ENCODE measurements around the gene SOCS3. TPM values are rescaled to one million over a fixed set of nuclear protein-coding genes. Genes with fewer than 3 reads are reported as not detected.

SOCS3 gene
- total RNA-seq, 1 experiment from 2014 or later = 11.3 TPM

DNA sequence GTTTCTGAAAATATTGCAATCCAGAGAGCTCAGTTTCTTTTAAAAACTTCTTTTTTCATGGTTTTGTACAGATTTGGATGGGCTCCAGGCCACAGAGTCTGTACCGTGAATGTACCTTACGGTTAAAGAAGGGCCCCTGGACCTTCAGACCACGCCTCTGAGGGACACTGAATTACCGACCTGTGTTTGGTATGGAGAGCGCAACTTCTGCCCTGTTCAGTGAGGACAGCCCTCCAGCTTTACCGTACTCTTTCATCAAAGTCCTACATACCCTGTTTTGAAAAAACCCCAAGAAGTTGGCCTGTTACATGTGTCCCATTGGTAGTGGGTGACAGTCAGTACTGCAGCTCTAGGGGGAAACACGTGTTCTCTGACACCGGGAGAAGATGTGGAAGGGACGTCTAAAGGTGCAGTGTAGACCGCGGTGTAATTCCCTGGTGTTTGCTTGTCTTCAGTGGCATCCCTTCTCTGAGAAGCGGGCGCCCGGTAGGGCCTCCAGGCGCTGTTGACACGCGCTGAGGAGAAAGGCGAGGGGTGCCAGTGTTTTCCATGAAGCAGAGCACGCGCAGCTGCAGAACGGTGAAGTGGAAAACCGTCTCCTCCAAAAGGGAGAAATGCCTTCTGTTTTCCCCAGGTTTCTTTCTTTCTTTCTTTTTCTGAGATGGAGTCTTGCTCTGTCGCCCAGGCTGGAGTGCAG lies 24.8 kb upstream of the SOCS3 start:
- Mint-ChIP-seq H3K4me1 (ENCODE audit: low read depth, unreplicated experiment) (peaks cover 13% of the 10 kb centered on the region), H3K27ac (ENCODE audit: unreplicated experiment) (peak overlapping the region; percentile 79), H3K27me3 (ENCODE audit: insufficient read depth, unreplicated experiment) (no peaks in the 10 kb centered on the region), H3K9me3 (ENCODE audit: unreplicated experiment) (no peaks in the 10 kb centered on the region), H3K36me3 (ENCODE audit: insufficient read depth, unreplicated experiment) (peaks cover 45% of the 10 kb centered on the region), H3K4me3 (ENCODE audit: unreplicated experiment) (no peak overlapping the region)
- no TSS peak for BruUV-seq (replicated peaks)
- H3K4me1 ChIP-seq = peaks cover 16% of the 10 kb centered on the region
- CTCF ChIA-PET = no interaction called here
- H3K9me3 ChIP-seq = no peaks in the 10 kb centered on the region
- H3K4me3 ChIP-seq (ENCODE audit: low read depth, low read length) = no peak overlapping the region
- POLR2A ChIA-PET = no interaction called here
- no peak for DNase-seq
- no peaks in the 10 kb centered on the region; the same call in 1 of the 2 replicates for H3K36me3 ChIP-seq (ENCODE audit: control insufficient read depth, insufficient read depth, low read length)
- no peaks in the 10 kb centered on the region for H3K27me3 ChIP-seq (replicated peaks; ENCODE audit: control insufficient read depth, insufficient read depth, low read length)
- TF ChIP-seq, protein P1, sequence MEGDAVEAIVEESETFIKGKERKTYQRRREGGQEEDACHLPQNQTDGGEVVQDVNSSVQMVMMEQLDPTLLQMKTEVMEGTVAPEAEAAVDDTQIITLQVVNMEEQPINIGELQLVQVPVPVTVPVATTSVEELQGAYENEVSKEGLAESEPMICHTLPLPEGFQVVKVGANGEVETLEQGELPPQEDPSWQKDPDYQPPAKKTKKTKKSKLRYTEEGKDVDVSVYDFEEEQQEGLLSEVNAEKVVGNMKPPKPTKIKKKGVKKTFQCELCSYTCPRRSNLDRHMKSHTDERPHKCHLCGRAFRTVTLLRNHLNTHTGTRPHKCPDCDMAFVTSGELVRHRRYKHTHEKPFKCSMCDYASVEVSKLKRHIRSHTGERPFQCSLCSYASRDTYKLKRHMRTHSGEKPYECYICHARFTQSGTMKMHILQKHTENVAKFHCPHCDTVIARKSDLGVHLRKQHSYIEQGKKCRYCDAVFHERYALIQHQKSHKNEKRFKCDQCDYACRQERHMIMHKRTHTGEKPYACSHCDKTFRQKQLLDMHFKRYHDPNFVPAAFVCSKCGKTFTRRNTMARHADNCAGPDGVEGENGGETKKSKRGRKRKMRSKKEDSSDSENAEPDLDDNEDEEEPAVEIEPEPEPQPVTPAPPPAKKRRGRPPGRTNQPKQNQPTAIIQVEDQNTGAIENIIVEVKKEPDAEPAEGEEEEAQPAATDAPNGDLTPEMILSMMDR (IDR thresholded peaks at IDR 0.05; ENCODE audit: insufficient read depth in 1 of 2, low read depth in 1 of 2, low read length in 1 of 2, severe bottlenecking in 1 of 2, unreplicated experiment in 1 of 2) = no peak
- intact Hi-C loops (cut with micrococcal nuclease; ENCODE audit: unreplicated experiment) = no loop called here

DNA sequence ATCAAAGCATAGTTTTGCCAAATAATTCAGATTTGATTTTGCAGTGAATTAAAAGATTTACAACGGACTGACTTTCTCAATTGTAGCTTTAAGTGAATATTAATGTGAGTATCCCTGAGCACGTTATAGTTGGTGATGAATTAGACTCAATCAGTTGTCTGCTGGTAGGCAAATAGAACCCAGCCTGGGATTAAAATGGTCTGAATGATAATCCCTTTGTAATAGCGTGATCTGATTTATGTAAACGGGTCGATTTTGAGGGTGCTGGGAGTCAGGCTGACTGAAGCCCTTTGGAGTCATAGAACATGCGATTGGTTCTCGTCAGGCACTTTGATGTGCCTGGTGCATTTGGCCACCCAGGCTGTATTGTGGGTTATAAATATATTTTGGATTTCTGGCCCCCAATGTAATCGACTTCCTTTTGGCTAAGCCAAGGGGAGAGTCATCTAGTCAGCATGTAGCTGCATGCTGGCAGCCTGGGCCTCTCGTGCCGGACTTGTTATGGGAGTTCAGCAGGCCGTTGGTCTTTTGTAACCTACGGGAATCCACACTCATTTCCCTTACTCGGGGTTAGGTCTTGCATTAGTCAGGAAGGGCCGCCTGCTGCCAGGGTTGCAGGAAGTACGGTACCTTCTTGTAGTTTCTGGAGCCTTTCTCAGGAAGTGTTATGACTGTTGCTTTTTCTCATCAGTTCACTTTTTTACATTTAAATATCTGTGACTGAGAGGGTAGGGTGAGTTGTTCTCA lies 24.0 kb upstream of the SOCS3 start:
- POLR2A ChIA-PET = no interaction called here
- Histone ChIP-seq H3K4me1 (peaks cover 10% of the 10 kb centered on the region), H3K4me3 (ENCODE audit: low read depth, low read length) (no peak overlapping the region), H3K36me3 (ENCODE audit: control insufficient read depth, insufficient read depth, low read length) (no peaks in the 10 kb centered on the region; the same call in 1 of the 2 replicates), H3K9me3 (no peaks in the 10 kb centered on the region), H3K27me3 (replicated peaks; ENCODE audit: control insufficient read depth, insufficient read depth, low read length) (no peaks in the 10 kb centered on the region)
- intact Hi-C loops (cut with micrococcal nuclease; ENCODE audit: unreplicated experiment) = no loop called here
- TF ChIP-seq, protein P1 (IDR thresholded peaks at IDR 0.05; ENCODE audit: insufficient read depth in 1 of 2, low read depth in 1 of 2, low read length in 1 of 2, severe bottlenecking in 1 of 2, unreplicated experiment in 1 of 2) = no peak
- CTCF ChIA-PET = no interaction called here
- H3K4me3 Mint-ChIP-seq (ENCODE audit: unreplicated experiment) = no peak overlapping the region
- H3K36me3 Mint-ChIP-seq (ENCODE audit: insufficient read depth, unreplicated experiment) = peaks cover 44% of the 10 kb centered on the region
- no TSS peak for BruUV-seq (replicated peaks)
- H3K4me1 Mint-ChIP-seq (ENCODE audit: low read depth, unreplicated experiment) = peaks cover 17% of the 10 kb centered on the region
- DNase-seq = no peak
- H3K27me3 Mint-ChIP-seq (ENCODE audit: insufficient read depth, unreplicated experiment) = no peaks in the 10 kb centered on the region
- no peaks in the 10 kb centered on the region for H3K9me3 Mint-ChIP-seq (ENCODE audit: unreplicated experiment)
- no peak overlapping the region for H3K27ac Mint-ChIP-seq (ENCODE audit: unreplicated experiment)

DNA sequence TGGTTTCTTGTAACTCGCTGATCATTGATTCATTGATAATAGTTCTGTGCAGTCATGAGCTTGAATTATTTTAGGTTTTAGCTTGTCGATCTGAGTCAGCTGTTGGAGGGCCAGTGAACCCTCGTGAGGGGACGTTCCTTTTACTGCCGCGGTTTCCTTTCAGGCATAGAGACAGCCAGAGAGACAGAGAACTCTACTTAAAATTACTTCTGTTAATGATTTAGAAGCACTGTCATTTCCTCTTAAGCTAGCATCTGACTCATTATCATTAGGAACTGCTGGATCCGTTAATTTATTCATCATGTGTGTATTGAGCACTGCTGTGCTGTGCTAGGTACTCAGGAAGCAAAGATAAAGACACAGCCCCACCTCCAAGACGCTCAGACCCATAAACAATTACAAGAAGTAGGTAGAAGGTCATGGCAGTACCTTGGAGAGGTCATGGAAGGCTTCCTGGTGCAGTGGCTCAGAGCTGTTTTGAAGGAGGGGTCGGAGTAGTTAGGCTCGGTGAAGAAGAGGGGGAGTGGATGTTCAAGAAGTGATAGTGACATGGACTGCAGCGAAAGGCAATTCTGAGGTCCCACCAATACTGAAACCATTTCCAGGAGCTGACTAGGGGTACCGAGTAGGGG lies 21.8 kb upstream of the SOCS3 start:
- Histone ChIP-seq H3K9me3 (no peaks in the 10 kb centered on the region), H3K27me3 (replicated peaks; ENCODE audit: control insufficient read depth, insufficient read depth, low read length) (no peaks in the 10 kb centered on the region), H3K4me3 (ENCODE audit: low read depth, low read length) (no peak overlapping the region), H3K36me3 (ENCODE audit: control insufficient read depth, insufficient read depth, low read length) (no peaks in the 10 kb centered on the region; the same call in 1 of the 2 replicates), H3K4me1 (peaks cover 16% of the 10 kb centered on the region)
- DNase-seq = no peak
- H3K4me1 Mint-ChIP-seq (ENCODE audit: low read depth, unreplicated experiment) = peaks cover 23% of the 10 kb centered on the region
- ChIA-PET CTCF (interaction anchor here (0.6 to 1.5 kb wide), 3 partner anchors 16 to 29 kb away, joined by 3 to 4 read pairs (median 4); partner anchors contain the start of gene SOCS3), POLR2A (interaction anchor here (0.6 to 1.0 kb wide), 2 partner anchors 21 to 183 kb away, joined by 4 to 7 read pairs; no protein-coding TSS in a partner anchor)
- TF ChIP-seq, protein P1 (IDR thresholded peaks at IDR 0.05; ENCODE audit: insufficient read depth in 1 of 2, low read depth in 1 of 2, low read length in 1 of 2, severe bottlenecking in 1 of 2, unreplicated experiment in 1 of 2) = no peak
- no peaks in the 10 kb centered on the region for H3K9me3 Mint-ChIP-seq (ENCODE audit: unreplicated experiment)
- no peaks in the 10 kb centered on the region for H3K27me3 Mint-ChIP-seq (ENCODE audit: insufficient read depth, unreplicated experiment)
- peaks cover 45% of the 10 kb centered on the region for H3K36me3 Mint-ChIP-seq (ENCODE audit: insufficient read depth, unreplicated experiment)
- intact Hi-C loops (cut with micrococcal nuclease; ENCODE audit: unreplicated experiment) = no loop called here
- no TSS peak for BruUV-seq (replicated peaks)
- H3K27ac Mint-ChIP-seq (ENCODE audit: unreplicated experiment) = no peak overlapping the region
- H3K4me3 Mint-ChIP-seq (ENCODE audit: unreplicated experiment) = no peak overlapping the region

All from Caco-2 (cell line).